Progenitor cell of endocrine pancreas (in vitro differentiated cells): ENCODE data around the gene DSP. TPM values are rescaled to one million over a fixed set of nuclear protein-coding genes. Genes with fewer than 3 reads are reported as not detected.

Experiments used
- DNase-seq: peaks from one replicate; pipeline ENCODE4 v3.0.0; 2021; ENCODE audit warnings: low spot score; ENCODE audit not compliant: unreplicated experiment
- H3K27ac Mint-ChIP-seq: 2 replicates; pipeline ENCODE4 v1.8.0; 2021; ENCODE audit warnings: mild to moderate bottlenecking, moderate library complexity, mixed read lengths
- H3K27me3 Mint-ChIP-seq: 2 replicates; pipeline ENCODE4 v1.8.0; 2021; ENCODE audit warnings: mixed read lengths
- H3K36me3 Mint-ChIP-seq: 2 replicates; pipeline ENCODE4 v1.8.0; 2022; ENCODE audit warnings: mixed read lengths; ENCODE audit not compliant: insufficient read depth
- H3K4me1 Mint-ChIP-seq: 2 replicates; pipeline ENCODE4 v1.8.0; 2021; ENCODE audit warnings: low read depth, mixed read lengths
- H3K4me3 Mint-ChIP-seq: 2 replicates; pipeline ENCODE4 v1.8.0; 2021; ENCODE audit warnings: low read depth, mild to moderate bottlenecking, moderate library complexity, mixed read lengths
- H3K9me3 Mint-ChIP-seq: 2 replicates; pipeline ENCODE4 v1.8.0; 2021; ENCODE audit warnings: low read depth, mixed read lengths
- total RNA-seq: library from RNA; stranded (reverse); gene quantifications from 2 replicates; pipeline ENCODE4 v1.2.1, GENCODE V29; 2021
- TF ChIP-seq, protein P1 (sequence below): fragments of 200-600 bp; sonication (generic); IDR thresholded peaks from one replicate; pipeline ENCODE4 v1.5.0; 2021; ENCODE audit warnings: antibody characterized with exemption, mild to moderate bottlenecking; ENCODE audit not compliant: unreplicated experiment

DSP gene
- total RNA-seq, 1 donor from 2014 or later = 365 TPM

DNA sequence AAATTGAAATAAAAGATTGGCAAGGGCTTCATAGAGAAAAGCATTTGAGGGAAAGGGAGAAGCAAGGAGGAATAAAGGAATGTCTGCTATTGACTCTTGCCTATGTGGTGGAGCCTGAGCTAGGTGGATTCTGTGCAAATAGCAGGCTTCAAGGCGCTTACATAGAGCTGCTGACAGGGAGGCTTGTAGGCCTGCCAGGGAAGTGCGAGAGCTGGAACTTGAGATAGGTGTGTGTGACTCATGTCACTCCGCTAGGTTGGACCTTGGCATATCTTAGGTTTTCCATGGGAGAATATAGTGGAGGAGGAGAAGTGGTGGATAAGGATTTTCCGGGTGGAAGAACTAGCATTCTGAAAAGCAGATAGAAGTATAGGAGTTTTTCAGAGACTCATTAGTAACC is 62.5 kb downstream of the DSP start:
- Mint-ChIP-seq H3K4me3 (no peak overlapping the region), H3K27ac (no peak overlapping the region), H3K4me1 (no peaks in the 10 kb centered on the region), H3K9me3 (no peaks in the 10 kb centered on the region), H3K27me3 (no peaks in the 10 kb centered on the region), H3K36me3 (peaks cover 38% of the 10 kb centered on the region)
- TF ChIP-seq, protein P1, sequence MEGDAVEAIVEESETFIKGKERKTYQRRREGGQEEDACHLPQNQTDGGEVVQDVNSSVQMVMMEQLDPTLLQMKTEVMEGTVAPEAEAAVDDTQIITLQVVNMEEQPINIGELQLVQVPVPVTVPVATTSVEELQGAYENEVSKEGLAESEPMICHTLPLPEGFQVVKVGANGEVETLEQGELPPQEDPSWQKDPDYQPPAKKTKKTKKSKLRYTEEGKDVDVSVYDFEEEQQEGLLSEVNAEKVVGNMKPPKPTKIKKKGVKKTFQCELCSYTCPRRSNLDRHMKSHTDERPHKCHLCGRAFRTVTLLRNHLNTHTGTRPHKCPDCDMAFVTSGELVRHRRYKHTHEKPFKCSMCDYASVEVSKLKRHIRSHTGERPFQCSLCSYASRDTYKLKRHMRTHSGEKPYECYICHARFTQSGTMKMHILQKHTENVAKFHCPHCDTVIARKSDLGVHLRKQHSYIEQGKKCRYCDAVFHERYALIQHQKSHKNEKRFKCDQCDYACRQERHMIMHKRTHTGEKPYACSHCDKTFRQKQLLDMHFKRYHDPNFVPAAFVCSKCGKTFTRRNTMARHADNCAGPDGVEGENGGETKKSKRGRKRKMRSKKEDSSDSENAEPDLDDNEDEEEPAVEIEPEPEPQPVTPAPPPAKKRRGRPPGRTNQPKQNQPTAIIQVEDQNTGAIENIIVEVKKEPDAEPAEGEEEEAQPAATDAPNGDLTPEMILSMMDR = no peak
- no peak for DNase-seq

DNA sequence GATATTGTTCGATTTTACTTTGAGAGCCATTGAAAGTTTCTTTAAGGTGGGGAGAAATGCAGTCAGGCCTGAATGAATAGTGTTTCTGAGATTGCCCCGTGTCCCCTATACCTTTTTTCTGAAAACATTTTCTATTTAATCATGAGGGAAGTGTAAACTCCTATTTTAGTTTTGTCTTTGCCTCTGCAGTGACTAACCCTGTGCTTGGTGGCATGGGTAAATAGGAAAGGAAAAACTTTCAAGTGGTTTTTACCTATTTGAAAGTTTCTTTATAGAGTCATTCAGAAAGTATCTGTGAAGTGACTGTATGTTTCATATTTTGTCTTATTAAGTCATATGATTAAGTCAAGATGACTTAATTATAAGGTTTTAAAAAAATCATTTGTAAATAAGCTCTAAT is 63.0 kb downstream of the DSP start:
- Mint-ChIP-seq H3K27ac (no peak overlapping the region), H3K4me1 (no peaks in the 10 kb centered on the region), H3K4me3 (no peak overlapping the region), H3K9me3 (no peaks in the 10 kb centered on the region), H3K27me3 (no peaks in the 10 kb centered on the region), H3K36me3 (peaks cover 37% of the 10 kb centered on the region)
- TF ChIP-seq, protein P1 = no peak
- no peak for DNase-seq

DNA sequence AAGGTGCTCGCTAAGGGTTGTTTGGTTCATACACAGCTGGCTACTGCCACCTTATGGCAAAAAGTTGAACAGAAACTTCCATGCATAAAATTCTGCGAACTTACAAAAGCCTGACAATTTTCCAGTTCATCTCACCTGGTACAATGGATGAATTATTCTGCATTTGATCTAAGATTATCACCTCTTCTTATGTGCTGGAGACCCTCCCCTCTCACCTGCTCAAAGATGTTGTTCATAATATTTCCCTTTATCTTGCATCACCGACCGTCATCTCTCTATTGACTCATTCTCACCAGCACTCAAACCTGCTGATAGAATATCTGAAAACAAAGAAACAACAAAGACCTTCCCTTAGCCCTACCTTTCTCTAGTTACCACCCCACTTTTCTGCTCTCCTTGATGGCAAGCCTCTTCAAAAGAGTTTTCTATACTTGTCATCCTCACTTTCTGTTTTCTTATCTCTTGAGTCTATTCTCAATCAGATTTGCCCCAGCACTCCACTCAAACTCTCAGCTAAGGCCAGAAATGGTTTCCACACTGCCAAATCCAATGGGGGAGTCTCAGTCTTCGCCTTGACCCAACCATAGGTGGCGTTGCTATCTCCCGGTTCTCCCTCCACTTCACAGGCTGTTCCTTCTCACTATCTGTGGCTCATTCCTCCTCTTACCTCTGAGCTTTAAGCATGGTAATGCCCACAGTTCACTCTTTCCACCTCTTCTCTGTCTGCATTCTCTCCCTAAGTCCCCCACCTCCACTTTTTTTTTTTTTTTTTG is 74.3 kb downstream of the DSP start:
- DNase-seq = no peak
- Mint-ChIP-seq H3K27ac (no peak overlapping the region), H3K36me3 (peaks cover 4% of the 10 kb centered on the region), H3K9me3 (no peaks in the 10 kb centered on the region), H3K27me3 (peaks cover 10% of the 10 kb centered on the region), H3K4me3 (peak overlapping the region; percentile 18), H3K4me1 (peaks cover 7% of the 10 kb centered on the region)
- TF ChIP-seq, protein P1 = peak; percentile 79

DNA sequence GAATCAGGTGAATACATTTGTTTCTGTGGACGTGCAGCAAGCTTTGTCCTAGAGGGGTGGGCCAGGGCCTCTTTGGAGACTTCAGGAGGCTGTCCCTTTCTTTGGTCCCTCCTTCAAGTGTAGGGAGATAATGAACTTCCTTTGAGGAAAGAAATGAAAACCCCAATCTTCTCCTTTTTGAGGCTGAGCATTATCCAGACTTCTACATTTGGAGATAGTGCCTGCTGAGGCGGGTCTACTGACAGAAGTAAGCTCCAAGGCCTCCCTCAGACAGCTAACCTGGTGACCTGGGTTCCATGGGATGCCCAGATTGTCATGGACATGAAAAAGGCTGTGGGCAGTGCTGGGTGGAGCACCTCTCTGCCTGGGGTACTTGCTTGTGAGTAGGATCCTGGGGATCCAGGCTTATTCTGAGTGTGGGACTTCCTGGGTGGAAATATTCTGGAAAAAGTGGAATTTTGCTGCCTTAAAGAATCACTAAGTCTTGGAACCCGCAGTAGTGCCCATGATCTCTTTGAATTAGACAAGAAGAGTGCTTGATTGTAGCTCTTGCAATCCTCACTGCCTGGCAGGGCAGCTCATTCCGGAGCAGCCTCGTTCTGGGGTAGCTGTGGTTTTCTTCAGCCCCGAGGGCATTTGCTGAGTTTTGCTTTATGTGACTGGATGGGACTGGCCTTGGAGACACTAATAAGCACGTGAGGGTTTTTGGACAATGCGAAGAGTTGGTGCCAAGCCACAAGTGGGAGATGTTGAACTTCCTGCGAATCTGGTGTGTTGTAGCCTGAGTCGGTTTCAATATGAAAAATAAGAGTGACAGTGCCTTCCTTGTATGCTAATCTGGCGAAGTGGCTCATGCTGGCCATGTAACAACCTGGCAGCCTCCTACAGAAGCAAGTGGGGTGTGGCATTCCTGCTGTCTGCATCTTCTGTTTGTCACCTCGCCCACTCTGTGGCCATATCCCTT is 76.6 kb downstream of the DSP start:
- no peak overlapping the region for H3K27ac Mint-ChIP-seq
- DNase-seq = no peak
- H3K4me1 Mint-ChIP-seq = peaks cover 7% of the 10 kb centered on the region
- H3K27me3 Mint-ChIP-seq = peaks cover 10% of the 10 kb centered on the region
- peaks cover 1% of the 10 kb centered on the region for H3K36me3 Mint-ChIP-seq
- no peak overlapping the region for H3K4me3 Mint-ChIP-seq
- TF ChIP-seq, protein P1 = no peak
- no peaks in the 10 kb centered on the region for H3K9me3 Mint-ChIP-seq

DNA sequence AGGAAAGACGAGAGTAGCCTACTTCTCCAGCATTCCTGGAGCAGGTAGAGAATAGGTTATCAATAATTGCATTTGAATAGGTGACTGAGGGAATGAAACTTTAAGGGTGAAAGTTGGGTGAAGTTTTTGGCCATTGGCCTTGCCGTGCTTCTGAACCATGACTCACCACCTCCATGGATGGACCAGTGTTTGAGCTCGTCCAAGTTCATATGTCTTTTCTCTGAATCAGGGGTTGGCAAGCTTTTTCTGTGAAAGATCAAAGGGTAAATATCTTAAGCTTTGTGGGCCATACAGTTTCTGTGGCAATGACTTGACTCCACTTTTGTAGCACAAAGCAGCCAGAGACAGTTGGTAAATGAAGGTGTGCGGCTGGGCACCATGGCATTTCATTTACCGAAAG is 80.3 kb downstream of the DSP start:
- Mint-ChIP-seq H3K4me1 (no peaks in the 10 kb centered on the region), H3K27me3 (peaks cover 10% of the 10 kb centered on the region), H3K4me3 (no peak overlapping the region), H3K9me3 (no peaks in the 10 kb centered on the region), H3K36me3 (no peaks in the 10 kb centered on the region), H3K27ac (no peak overlapping the region)
- TF ChIP-seq, protein P1 = no peak
- DNase-seq = no peak
